NCI-H2029 (cell line): ENCODE data around the gene STK33.
"Not testable (repeated sequence)": the region's sequence is repeated elsewhere in the genome, so short reads cannot be mapped to it uniquely, and the experiment has no call there.

ENCODE experiments used
- DNase-seq: peaks from one replicate; lab custom pipeline; 2025; lab: John Stamatoyannopoulos, UW

STK33 gene

DNA sequence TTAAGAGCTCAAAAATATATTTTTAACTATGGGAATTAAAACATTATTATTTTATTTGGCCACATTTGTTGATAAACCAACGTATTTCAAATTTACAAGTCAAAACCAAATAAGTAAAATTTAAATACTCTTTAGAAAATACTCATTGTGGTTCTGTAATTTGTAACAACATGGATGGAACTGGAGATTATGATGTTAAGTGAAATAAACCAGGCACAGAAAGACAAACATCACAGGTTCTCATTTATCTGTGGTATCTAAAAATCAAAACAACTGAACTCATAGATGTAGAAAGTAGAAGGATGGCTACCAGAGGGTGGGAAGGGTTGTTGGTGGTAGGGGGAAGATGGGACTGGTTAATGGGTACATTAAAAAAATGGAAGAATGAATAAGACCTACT, 50.8 kb downstream of the STK33 start:
- no peak for DNase-seq

DNA sequence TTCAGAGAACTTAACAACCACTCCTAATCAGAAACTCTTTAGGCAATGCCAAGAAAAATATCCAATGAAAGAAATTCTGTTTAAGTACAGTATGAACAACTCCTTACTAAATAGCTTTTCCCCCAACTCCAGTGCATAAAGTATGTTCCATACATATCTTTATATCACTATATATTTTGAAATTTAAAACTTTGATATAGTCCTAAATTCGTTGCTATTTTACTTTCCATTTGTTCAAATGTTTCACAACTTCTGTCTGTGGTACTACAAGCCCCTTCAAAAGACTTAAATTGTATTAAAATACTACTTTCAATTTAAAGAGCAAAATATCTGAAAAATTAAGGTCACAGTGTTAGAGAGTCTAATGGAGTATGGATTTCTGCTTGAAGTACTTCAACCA, 52.6 kb downstream of the STK33 start:
- no peak for DNase-seq

DNA sequence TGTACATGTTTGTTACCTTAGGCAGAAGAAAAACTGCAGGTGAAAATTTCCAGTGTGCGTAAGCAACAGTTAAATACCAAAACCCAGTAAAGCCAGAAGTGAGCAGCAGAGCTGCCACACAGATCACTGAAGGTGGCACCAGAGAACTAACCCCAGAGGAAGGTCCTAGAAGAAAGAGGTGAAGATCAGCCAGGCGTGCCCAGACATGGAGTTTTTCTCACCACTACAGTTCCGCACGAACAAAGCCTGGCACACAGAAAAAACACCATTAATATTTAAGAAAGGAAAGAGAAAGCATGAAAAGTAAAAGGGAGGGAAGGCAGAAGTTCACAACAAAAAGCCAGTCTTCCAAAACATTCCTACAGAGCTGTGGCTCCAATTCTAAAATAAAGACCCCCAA, 60.7 kb downstream of the STK33 start:
- no peak for DNase-seq

DNA sequence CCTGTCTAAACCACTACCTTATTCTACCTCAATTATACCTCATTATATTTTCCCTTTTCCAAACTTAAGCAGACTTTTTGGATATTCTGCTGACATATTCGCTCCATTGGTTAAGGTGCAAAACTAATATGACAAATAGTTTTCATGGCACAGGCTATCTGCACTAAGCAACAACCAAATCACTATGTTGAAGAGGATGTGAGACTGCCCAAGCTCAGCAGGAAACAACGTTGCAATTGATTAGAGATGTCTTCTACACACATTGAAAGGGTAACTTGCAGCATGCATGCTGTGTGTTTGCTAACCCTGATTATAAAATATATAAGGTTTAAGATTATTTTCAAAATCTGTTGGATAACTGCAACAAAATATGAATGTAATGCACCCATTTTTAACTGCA, 61.6 kb downstream of the STK33 start:
- DNase-seq: no peak

DNA sequence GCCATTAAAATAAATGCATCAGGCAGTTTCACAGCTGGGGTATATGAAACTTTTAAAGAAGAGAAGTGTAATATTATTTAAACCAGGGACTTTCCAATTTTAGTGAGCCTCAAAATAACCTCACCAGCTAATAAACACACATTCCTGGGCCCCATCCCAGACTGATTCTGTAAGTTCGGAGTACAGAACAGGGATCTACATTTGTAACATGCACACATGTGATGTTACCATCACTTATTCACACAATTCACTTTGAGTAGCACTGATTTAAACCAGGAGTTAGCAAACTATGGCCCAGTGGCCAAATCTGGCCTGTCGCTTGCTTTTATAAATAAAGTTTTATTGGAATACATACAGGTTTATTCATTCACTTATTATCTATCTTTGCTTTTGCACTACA, 62.0 kb downstream of the STK33 start:
- DNase-seq: no peak

DNA sequence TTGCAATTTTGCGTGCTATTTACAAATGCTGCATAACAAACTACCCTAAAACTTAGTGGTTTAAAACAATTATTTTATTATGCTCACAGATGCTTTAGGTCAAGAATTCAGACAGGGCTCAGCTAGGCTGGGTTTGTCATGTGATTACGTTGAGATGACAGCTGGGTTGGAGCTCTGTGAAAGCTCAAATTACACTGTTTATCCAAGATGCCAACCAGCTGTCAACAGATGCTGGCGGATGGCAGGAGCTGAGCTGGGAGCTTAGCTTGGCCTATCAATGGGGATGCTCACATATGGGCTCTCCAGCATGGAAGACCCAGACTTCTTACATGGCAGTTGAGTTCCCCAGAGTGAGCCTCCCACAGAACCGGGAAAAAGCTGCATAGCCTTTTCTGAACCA, 62.7 kb downstream of the STK33 start:
- DNase-seq: peak; percentile 86

DNA sequence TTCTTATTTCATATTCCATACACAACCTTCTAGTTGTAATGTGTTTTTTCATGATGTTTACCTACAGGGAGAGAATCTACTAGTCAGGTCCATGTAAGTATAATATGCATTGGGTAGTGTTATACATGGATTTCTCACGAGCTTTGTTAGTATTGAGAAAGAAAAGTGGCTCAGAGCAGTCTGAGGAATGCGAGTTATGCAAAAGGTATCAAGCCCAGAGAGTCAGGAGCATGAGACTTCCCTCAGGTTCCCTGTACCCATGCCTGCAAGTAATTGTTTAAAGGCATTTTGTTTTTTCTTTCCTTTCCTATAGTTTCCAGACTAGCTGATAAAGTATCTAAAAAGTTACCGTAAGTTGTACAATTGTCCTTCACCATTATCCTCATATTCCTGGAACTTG, 66.1 kb downstream of the STK33 start:
- DNase-seq: no peak

DNA sequence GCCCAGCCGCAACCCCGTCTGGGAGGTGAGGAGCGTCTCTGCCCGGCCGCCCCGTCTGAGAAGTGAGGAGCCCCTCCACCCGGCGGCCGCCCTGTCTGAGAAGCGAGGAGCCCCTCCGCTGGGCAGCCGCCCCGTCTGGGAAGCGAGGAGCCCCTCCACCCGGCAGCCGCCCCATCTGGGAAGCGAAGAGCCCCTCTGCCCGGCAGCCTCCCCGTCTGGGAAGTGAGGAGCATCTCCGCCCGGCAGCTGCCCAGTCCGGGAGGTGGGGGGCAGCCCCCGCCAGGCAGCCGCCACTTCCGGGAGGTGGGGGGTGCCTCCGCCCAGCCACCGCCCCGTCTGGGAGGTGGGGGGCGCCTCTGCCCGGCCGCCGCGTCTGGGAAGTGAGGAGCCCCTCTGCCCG, 70.6 kb downstream of the STK33 start:
- no peak for DNase-seq

DNA sequence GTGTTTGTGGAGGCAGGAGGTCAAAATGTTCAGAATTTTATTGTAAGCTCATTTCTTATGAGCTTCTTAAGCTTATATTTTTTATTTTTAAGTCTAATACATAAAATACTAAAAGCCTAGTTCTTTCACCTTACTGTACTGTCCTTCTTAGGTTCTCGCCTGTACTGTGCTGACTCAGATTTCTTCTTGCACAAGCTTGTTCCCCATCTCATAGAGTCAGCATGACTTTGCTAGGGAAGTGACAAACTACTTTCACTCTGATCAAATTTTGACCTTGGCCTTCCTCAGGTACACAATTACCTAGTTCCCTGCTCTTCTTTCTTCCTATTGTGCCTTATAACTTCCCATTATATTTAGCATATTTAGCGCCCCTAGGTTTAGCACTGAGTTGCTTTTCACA, 81.5 kb downstream of the STK33 start:
- no peak for DNase-seq

DNA sequence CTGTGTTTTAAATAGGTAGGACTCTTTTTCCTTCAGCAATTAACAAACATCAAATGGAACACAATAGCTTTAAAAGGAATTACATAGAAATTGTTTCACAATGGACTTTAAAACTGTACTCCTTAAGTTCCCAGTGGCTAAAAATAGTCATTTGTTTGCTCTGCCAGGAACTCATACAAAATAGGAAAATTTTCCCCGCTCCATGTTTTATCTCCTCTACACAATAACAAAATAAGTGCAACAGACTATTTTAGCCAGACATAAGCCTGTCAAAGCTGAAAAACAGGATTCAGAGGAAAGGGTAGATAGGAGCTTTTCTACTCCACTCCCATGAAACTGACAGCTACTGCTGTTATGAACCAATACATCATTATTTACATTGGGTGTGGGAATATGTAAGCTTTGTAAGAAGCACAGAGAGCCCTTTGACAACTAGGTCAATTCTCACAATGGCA, 90.1 kb downstream of the STK33 start:
- DNase-seq: peak; percentile 6

DNA sequence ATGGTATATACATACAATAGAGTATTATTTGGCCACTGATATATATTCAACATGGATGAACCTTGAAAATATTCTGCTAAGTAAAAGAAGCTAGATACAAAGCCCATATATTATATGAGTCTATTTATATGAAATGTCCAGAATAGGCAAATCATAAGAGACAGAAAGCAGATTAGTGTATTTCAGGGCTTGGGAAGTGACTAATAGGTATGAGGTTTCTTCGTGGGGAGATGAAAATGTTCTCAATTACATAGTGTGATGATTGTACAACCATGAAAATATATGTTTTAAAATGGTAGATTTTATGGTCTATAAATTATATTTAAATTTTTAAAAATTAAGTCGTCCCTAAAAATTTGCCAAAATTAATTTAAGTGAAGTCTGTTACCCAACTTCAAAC, 92.2 kb downstream of the STK33 start:
- DNase-seq: no peak

DNA sequence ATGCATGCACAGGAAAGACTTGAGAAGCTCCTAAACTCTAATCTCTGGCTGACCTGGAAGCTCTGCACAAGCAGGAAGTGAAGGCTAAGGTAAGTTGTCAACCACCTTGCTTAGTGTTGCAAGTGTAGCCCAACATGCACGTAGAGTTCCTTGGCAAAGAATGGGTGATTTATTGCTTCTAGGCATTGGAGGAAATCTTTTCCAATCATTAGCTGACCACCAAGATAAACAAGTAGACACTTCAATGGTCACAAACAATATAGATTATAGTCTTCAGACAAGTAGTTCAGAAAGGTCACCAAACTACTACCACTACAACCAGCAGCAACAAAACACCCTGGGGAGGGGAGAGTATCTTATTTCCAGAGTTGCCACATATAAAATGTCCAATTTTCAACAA, 105.6 kb downstream of the STK33 start:
- DNase-seq: no peak

DNA sequence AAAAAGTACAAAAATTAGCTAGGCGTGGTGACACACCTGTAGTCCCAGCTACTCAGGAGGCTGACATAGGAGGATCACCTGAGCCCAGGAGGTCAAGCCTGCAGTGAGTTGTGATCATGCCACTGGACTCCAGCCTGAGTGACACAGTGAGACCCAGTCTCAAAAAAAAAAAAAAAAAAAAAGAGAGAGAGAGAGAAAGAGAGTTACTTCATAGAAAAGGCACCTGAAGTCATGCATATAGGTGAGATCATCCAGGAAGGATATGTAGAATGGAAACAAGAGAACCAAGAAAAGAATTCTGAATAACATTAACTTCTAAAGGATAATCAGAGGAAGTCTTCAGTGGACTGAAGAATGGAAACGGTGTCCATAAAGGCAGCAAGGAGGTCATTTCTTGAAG, 106.8 kb downstream of the STK33 start:
- no peak for DNase-seq

DNA sequence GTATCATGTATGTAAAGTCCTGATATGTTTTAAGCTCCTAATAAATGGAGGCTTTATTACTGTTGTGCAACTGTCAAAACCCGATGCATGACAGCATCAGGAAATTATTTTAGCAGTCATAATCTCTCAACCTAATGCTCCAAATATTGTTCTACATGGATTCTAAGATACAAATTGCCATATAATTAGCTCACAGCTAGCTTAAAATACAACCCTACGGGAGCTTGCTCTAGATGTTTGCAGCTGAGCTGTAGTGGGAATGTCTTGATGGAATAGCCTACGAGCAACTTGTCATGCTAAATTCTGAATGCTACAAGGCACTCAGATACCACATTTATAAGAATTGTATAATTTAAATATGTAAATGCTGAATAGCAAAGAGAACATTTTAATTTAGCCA, 109.8 kb downstream of the STK33 start:
- no peak for DNase-seq

DNA sequence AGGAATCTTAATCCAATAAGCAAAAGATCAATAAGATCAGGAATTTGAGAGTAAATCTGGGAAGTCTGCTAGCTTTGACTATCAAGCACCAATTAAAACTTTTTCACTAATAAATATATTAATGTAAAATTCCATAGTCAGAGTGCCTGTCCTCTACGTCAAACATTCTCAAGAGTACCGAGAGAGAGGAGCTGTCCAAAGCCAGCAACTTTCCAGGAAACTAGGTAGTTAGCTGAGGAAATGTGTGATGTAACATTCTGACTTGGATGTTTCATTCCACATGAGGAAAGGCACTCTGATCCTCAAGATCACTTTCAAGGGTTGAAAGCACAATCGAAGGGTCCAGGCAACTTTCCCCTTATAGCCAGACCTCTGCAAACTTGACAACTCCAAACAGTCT, 113.2 kb downstream of the STK33 start:
- DNase-seq: no peak

DNA sequence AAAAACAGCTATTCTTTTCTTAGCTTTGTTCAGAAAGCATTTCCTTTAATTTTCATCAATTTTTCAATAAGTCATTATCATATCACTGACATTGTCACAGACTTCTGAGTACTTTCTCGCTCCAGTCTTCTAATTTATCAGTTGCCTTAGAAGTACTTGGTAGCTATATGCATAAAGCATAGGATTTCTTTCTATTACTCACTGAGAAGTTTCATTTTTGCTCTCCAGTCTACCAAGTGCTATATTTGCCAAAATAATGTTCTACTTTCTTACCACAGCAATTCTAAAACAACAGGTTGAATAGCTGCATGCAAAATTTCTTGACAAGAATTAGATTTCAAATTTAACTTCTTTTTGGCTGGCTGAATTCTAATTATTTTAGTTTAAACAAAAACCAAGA, 116.3 kb downstream of the STK33 start:
- no peak for DNase-seq

DNA sequence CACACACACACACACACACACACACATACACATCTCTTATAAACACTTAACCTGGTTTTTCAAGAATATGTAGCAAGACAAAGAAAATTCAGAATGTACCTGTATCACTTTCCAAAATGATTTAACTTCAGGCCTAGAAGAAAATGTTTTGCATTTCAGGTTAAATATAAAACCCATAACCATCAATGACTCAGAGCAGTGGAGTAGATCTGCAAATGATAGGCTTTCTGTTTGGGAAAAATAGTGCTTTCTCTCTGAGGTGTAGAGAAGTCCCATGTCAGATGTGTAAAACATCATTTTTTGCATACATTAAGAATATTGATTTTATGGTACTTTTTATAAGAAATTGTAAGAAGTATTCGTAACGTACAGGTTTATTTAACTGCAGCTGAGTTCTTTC, 116.9 kb downstream of the STK33 start:
- no peak for DNase-seq

DNA sequence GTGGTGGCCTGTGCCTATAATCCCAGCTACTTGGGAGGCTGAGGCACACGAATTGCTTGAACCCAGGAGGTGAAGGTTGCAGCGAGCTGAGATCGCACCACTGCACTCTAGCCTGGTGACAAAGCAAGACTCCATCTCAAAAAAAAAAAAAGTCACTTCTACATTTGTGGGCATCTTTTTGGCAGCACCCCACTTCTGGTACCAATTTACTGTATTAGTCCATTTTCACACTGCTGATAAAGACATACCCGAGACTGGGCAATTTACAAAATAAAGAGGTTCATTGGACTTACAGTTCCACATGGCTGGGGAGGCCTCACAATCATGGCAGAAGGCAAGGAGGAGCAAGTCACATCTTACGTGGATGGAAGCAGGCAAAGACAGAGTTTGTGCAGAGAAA, 126.2 kb downstream of the STK33 start:
- not testable (repeated sequence) for DNase-seq

DNA sequence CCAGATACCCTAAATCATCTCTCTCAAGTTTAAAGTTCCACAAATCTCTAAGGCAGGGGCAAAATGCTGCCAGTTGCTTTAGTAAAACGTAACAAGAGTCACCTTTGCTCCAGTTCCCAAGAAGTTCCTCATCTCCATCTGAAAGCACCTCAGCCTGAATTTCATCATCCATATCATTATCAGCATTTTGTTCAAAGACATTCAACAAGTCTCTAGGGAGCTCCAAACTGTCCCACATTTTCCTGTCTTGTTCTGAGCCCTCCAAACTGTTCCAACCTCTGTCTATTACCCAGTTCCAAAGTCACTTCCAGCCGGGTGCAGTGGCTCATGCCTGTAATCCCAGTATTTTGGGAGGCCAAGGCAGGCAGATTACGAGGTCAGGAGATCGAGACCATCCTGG, 126.7 kb downstream of the STK33 start:
- not testable (repeated sequence) for DNase-seq

DNA sequence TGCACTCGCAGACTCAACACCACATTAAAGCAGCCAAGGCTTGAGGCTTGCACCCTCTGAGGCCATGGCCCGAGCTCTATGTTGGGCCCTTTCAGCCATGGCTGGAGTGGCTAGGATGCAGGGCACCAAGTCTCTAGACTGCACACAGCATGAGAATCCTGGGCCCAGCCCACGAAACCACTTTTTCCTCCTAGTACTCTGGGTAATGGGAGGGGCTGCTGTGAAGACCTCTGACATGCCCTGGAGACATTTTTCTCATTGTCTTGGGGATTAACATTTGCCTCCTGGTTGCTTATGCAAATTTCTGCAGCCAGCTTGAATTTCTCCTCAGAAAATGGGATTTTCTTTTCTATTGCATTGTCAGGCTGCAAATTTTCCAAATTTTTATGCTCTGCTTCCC, 127.1 kb downstream of the STK33 start:
- DNase-seq: not testable (repeated sequence)

DNA sequence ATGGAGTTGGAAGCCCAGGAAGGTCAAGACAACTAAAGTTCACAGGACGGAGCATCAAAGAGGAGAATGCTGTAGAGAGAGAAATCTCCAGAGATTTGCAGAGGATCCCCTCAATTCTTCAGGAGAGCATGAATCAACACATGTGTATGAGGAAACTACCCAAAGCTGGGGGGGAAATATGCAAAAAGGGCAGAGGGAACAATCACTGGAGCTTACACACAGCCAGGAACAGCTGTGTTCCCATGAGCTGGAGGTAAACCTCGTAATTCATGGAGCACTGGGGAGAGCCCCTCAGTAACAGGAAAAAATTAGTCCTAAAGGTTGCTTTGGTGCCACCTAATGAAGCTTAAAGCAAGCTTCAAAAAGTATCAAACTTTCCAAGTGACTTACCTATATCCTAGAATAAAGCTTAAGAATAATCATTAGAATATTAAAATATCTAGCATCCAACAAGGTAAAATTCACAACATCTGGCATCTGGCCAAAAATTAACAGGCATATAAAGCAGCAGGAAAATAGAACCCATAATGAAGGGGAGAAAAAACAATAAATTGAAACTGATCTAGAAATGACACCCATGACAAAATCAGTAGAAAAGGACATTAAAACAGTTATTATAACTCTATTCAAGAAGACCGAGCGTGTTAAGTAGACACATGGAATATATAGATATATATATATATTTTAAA, 134.2 kb downstream of the STK33 start:
- DNase-seq: no peak

DNA sequence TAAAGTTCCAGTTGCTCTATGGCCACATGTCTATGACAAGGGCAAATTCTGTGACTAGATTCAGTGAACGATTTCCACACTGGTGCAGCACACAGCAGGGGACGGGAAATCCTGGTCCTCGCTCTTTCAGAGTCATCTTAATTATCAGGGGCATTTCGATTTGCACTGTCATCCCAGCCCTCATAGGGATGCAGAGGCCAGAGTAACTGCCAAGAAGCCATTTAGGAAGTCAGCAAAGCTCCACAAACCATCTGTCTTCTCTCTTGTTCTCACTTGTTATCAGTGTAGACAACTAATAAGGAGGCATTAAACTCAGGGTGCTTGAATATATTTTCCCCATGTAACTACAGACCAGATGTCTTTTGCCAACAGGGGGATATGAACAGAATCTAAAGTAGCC, 151.7 kb downstream of the STK33 start:
- DNase-seq: no peak

DNA sequence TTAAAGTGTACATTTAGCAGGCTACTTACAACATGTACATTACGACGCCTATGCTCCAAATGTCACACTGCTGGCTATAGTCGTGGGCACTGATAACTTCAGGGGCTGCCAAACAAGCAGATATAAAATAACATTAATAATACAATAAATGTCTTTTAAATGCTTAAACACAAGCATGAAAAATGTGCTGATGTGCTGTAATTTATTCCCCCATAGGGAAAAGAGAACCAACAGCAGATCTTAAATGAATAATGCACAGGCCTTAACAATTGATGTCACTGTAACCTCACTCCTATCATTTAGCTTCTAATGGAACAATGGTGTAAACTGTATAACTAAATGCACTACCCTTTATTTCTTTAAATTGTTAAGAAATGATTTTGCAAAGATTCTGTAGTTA, 153.4 kb downstream of the STK33 start:
- DNase-seq: no peak

DNA sequence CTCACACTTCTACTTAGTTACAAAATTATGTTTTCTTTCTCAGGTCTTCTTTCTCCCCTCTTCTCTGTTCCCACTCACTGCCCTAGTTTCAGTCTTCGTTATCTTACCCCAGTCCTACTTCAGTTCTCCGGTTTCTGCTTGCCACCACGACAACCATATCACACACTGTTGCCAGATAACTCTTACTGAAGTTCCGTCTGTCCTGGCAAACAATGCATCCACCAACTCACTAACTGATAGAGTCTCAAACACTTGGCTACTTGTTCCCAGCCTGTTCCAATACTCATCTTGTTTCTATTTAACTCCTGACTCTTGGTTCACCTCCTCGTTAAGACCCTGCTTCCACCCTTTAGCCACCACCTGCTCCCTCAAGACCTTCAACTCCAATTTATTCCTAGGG, 164.5 kb downstream of the STK33 start:
- DNase-seq: no peak

DNA sequence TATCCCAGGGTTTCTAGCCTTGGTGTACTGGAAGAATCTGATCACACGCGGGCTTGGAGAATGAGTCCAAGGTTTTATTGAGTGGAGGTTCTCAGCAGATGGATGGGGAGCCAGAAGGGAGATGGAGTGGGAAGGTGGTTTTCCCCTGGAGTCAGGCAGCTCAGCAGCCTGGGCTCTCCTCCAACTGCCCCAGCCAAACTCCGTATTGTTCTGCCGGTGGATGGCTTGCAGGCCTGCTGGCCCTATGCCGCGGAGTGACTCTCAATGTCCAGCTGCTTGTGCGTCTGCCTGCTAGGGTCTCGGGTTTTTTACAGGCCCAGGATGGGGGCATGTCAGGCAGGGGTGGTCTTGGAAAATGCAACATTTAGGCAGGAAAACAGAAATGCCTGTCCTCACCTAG, 168.0 kb downstream of the STK33 start:
- DNase-seq: no peak
